ENCODE results near the gene GABRR2.

- TF ChIP-seq PRDM15 (CRISPR knock-in tag; IDR thresholded peaks at IDR 0.05): no peak
- TF ChIP-seq DPF2 (IDR thresholded peaks at IDR 0.05): no peak
- TF ChIP-seq CTCF (IDR thresholded peaks at IDR 0.05 in 2 of 3, conservative IDR thresholded peaks at IDR 0.05 in 1 of 3; ENCODE audit: control insufficient read depth in 2 of 3, extremely low read depth in 1 of 3, insufficient read depth in 1 of 3, low read depth in 3 of 3, low read length in 3 of 3): no peak
- TF ChIP-seq CEBPZ (IDR thresholded peaks at IDR 0.05; ENCODE audit: low read depth, low read length): no peak
- TF ChIP-seq MAX (IDR thresholded peaks at IDR 0.05; ENCODE audit: low read depth, low read length): no peak
- TF ChIP-seq SKIL (IDR thresholded peaks at IDR 0.05; ENCODE audit: low read depth, poor library complexity, severe bottlenecking): no peak
- no peak for TF ChIP-seq ATF3 (IDR thresholded peaks at IDR 0.05; ENCODE audit: borderline replicate concordance, extremely low read depth, low read depth, low read length)
- no peak for TF ChIP-seq NFXL1 (IDR thresholded peaks at IDR 0.05; ENCODE audit: borderline replicate concordance)
- TF ChIP-seq CBX5 (IDR thresholded peaks at IDR 0.05; ENCODE audit: low read depth): no peak
- TF ChIP-seq RAD51 (IDR thresholded peaks at IDR 0.05): no peak
- TF ChIP-seq KLF5 (IDR thresholded peaks at IDR 0.05; ENCODE audit: partially characterized antibody): no peak
Measured at GRCh38 chr6:89287351-89288028, 27.6 kb downstream of the GABRR2 start.
